A549 (cell line): Measurements from ENCODE around the gene HS6ST3. TPM values are rescaled to one million over a fixed set of nuclear protein-coding genes. Genes with fewer than 3 reads are reported as not detected.

Experiments
- ATAC-seq, 2 experiments: fragments of 200-7000 bp in 1 of 2; fragments of >200 bp in 1 of 2; cut with Nextera tagmentation in 1 of 2; cut with Tn5 transposase in 1 of 2; 3 replicates each; pipeline versions ENCODE4 v1.8.0 to v1.9.1; 2018 to 2020; ENCODE audit warnings: mild to moderate bottlenecking in 1 of 2, moderate library complexity in 1 of 2
- CTCF ChIA-PET: fragments of 300-600 bp; sonication (Branson Sonifier 250); formaldehyde crosslinking; extraction: SDS; loops from one replicate; lab custom pipeline; 2021; ENCODE audit warnings: antibody characterized with exemption, inconsistent platforms; lab: Yijun Ruan, JAX
- POLR2A ChIA-PET: fragments of 350-600 bp; formaldehyde crosslinking; extraction: SDS; loops from one replicate; lab custom pipeline; 2021; ENCODE audit warnings: antibody characterized with exemption, inconsistent platforms; lab: Yijun Ruan, JAX
- DNase-seq, 2 experiments: peaks; one replicate each; pipeline versions ENCODE4 v3.0.0 to v3.0.0-alpha.2; 2011 to 2016; ENCODE audit warnings: low read depth in 1 of 2, low spot score in 1 of 2
- FAIRE-seq: peaks from 2 replicates; lab custom pipeline; 2011; peaks lifted over from hg19 to GRCh38; lab: Jason Lieb, UNC
- H3K27ac ChIP-seq, 2 experiments: fragments of >200 bp; sonication (Bioruptor Twin); formaldehyde crosslinking; 3 replicates each; pipeline ENCODE4 v1.5.1; 2016 to 2017
- H3K4me1 ChIP-seq: fragments of >200 bp; sonication (Bioruptor Twin); formaldehyde crosslinking; 3 replicates; pipeline ENCODE4 v1.6.1; 2016
- H3K4me2 ChIP-seq: fragments of >200 bp; sonication (Bioruptor Twin); formaldehyde crosslinking; 3 replicates; pipeline ENCODE4 v1.6.1; 2016
- H3K4me3 ChIP-seq: fragments of >200 bp; sonication (Bioruptor Twin); formaldehyde crosslinking; 3 replicates; pipeline ENCODE4 v1.5.1; 2016
- H3K9me3 ChIP-seq: fragments of >200 bp; sonication (Bioruptor Twin); formaldehyde crosslinking; 3 replicates; pipeline ENCODE4 v1.6.1; 2016
- CBX2 ChIP-seq: fragments of 200-600 bp; sonication (generic); IDR thresholded peaks from 2 replicates; pipeline ENCODE4 v1.6.1; 2016; ENCODE audit warnings: low read depth, mild to moderate bottlenecking, borderline replicate concordance
- CBX8 ChIP-seq: fragments of 200-600 bp; sonication (generic); IDR thresholded peaks from 2 replicates; pipeline ENCODE4 v1.6.1; 2016
- CHD2 ChIP-seq: fragments of 150-350 bp; IDR thresholded peaks from 2 replicates; pipeline ENCODE4 v1.6.1; 2014; ENCODE audit warnings: low read length; ENCODE audit not compliant: partially characterized antibody
- E2F6 ChIP-seq: IDR thresholded peaks from 2 replicates; pipeline ENCODE4 v1.6.1; 2012; ENCODE audit warnings: low read depth, borderline replicate concordance
- FOXS1 ChIP-seq: fragments of 250-450 bp; sonication (Bioruptor Pico); IDR thresholded peaks from 2 replicates; pipeline ENCODE4 v1.5.0; 2020; ENCODE audit warnings: mild to moderate bottlenecking, moderate library complexity
- HOXA7 ChIP-seq: fragments of 250-450 bp; sonication (Bioruptor Pico); IDR thresholded peaks from 2 replicates; pipeline ENCODE4 v1.5.0; 2020; ENCODE audit warnings: mild to moderate bottlenecking, moderate library complexity
- JUN ChIP-seq, 2 experiments: fragments of >200 bp; sonication (Bioruptor Twin); formaldehyde crosslinking; IDR thresholded peaks; 2 replicates in 1 of 2; 3 replicates in 1 of 2; pipeline ENCODE4 v1.6.1; 2016 to 2017
- KDM1A ChIP-seq: fragments of 200-600 bp; sonication (generic); IDR thresholded peaks from 2 replicates; pipeline ENCODE4 v1.6.1; 2016; ENCODE audit warnings: low read depth, mild to moderate bottlenecking
- KDM5A ChIP-seq: fragments of 200-600 bp; sonication (generic); IDR thresholded peaks from 2 replicates; pipeline ENCODE4 v1.6.1; 2016; ENCODE audit warnings: antibody characterized with exemption, mild to moderate bottlenecking
- MAZ ChIP-seq: fragments of 150-350 bp; IDR thresholded peaks from 2 replicates; pipeline ENCODE4 v1.6.1; 2014; ENCODE audit warnings: antibody characterized with exemption, low read depth, low read length, borderline replicate concordance
- NFE2L2 ChIP-seq: fragments of 150-350 bp; conservative IDR thresholded peaks from 2 replicates; pipeline ENCODE4 v1.6.1; 2014; ENCODE audit warnings: low read length
- NPAS2 ChIP-seq: fragments of 250-450 bp; sonication (Bioruptor Pico); IDR thresholded peaks from 2 replicates; pipeline ENCODE4 v1.8.0; 2022; ENCODE audit warnings: mild to moderate bottlenecking, moderate library complexity, borderline replicate concordance
- REST ChIP-seq: fragments of 200-600 bp; sonication (generic); IDR thresholded peaks from 2 replicates; pipeline ENCODE4 v1.6.1; 2016; ENCODE audit warnings: antibody characterized with exemption, mild to moderate bottlenecking, moderate library complexity
- RFX5 ChIP-seq: fragments of 450-650 bp; IDR thresholded peaks from 2 replicates; pipeline ENCODE4 v1.7.1; 2014; ENCODE audit warnings: antibody characterized with exemption, mild to moderate bottlenecking, moderate library complexity
- RNF2 ChIP-seq: fragments of 200-600 bp; sonication (generic); IDR thresholded peaks from 2 replicates; pipeline ENCODE4 v1.6.1; 2016; ENCODE audit warnings: low read depth, mild to moderate bottlenecking, antibody characterized with exemption, moderate library complexity, borderline replicate concordance
- TP53 ChIP-seq: fragments of 250-450 bp; sonication (Bioruptor Pico); IDR thresholded peaks from 2 replicates; pipeline ENCODE4 v1.5.0; 2021; ENCODE audit warnings: mild to moderate bottlenecking, moderate library complexity
- ZFP36 ChIP-seq: fragments of 450-650 bp; IDR thresholded peaks from 2 replicates; pipeline ENCODE4 v1.6.1; 2014; ENCODE audit warnings: borderline replicate concordance; ENCODE audit not compliant: partially characterized antibody
- ZNF302 ChIP-seq: fragments of 250-450 bp; sonication (Bioruptor Pico); IDR thresholded peaks from 2 replicates; pipeline ENCODE4 v1.9.0; 2021; ENCODE audit warnings: inconsistent platforms, mild to moderate bottlenecking, moderate library complexity
- WGBS: methylation state at CpG from one replicate; pipeline ENCODE4 v1.1.6; 2017; ENCODE audit errors: missing lambda C conversion rate; 5-methylcytosine and 5-hydroxymethylcytosine counted together
- polyA plus RNA-seq, 4 experiments: library from polyadenylated mRNA; depleted of rRNA in 3 of 4; stranded (reverse); fragments of >200 nt; fragmentation: RNase III in 1 of 4; extraction: RNeasy Plus Mini Kit Qiagen cat#74134 plus additional on column Dnase treatment in 1 of 4; gene quantifications; 2 replicates in 3 of 4; 3 replicates in 1 of 4; pipeline ENCODE4 v1.2.3, GENCODE V29; 2011 to 2017

The HS6ST3 gene
- polyA plus RNA-seq, 2 of the 4 experiments (the other 2 are of a cell fraction) = not detected

DNA sequence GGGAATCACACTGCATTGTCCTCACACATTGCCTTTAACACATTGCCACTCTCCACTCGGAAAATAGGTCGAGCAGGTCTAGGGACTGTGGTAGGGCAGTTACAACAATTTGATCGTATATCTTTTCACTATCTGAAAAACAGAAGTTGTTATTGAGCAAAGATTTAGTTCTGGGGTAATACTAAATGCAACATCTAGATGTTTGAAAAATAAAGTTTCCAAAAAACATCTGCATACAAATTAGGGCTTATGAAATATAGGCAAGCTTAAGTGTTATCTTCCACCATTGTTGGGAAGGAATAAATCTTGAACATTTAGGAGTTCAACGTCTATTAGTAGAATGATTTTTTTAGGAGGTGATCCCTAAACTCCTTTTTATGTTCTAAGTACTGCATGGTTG lies 768 bp upstream of the HS6ST3 start:
- CTCF ChIA-PET = no interaction called here
- FAIRE-seq = no peak

GRCh38 chr13:96090240-96091101 lies 564 bp downstream of the HS6ST3 start:
- DNase-seq = no peak
- CTCF ChIA-PET = no interaction called here
- POLR2A ChIA-PET = no interaction called here

More for the DNA sequence above, 768 bp upstream of the HS6ST3 start:
- Histone ChIP-seq H3K4me3 (no peak overlapping the region), H3K4me2 (peak overlapping the region; percentile 98; the same call in 1 of the 3 replicates), H3K27ac (no peak overlapping the region)
- WGBS = 65% methylated on average over 4 of the region's 4 CpGs
- POLR2A ChIA-PET = no interaction called here
- TF ChIP-seq KDM5A = no peak
- TF ChIP-seq RNF2 = 0 out of 2 replicates have a peak, but pooled peaks have one; percentile 28
- TF ChIP-seq TP53 (CRISPR knock-in tag) = no peak
- TF ChIP-seq ZFP36 = no peak
- TF ChIP-seq CBX2 = no peak
- TF ChIP-seq CBX8 = peak; percentile 86
- TF ChIP-seq E2F6 = no peak
- no peak for TF ChIP-seq KDM1A
- TF ChIP-seq, all 56 proteins: peak for 2
- ATAC-seq (no peak), DNase-seq (no peak)
- H3K4me1 ChIP-seq = peaks cover 4% of the 10 kb centered on the region; the same call in 2 of the 3 replicates
- H3K9me3 ChIP-seq = no peaks in the 10 kb centered on the region

More at GRCh38 chr13:96090240-96091101, 564 bp downstream of the HS6ST3 start:
- no peak for TF ChIP-seq CHD2
- TF ChIP-seq RFX5 = no peak
- no peak for TF ChIP-seq ZFP36
- TF ChIP-seq MAZ = no peak
- no peak for TF ChIP-seq TP53 (CRISPR knock-in tag)
- no peak for TF ChIP-seq NPAS2
- TF ChIP-seq HOXA7 (CRISPR knock-in tag) = no peak
- no peak for TF ChIP-seq RNF2
- no peak for TF ChIP-seq REST
- TF ChIP-seq KDM1A = no peak
- TF ChIP-seq NFE2L2 = no peak
- no peak for TF ChIP-seq ZNF302 (CRISPR knock-in tag)
- TF ChIP-seq FOXS1 (CRISPR knock-in tag) = no peak
- no peak for TF ChIP-seq JUN (IDR thresholded peaks at IDR 0.05)
- FAIRE-seq (no peak), ATAC-seq (peak; percentile 36 to 66; a peak in 5 of 6 replicates)
- Histone ChIP-seq H3K4me2 (peak overlapping the region; percentile 98), H3K9me3 (no peaks in the 10 kb centered on the region), H3K27ac (peak overlapping the region in 1 of 2 experiments; percentile 55; a peak in 2 of 6 replicates), H3K4me1 (peaks cover 4% of the 10 kb centered on the region; the same call in 2 of the 3 replicates), H3K4me3 (peak overlapping the region; percentile 57)
- no CpG with 5 or more reads among the region's 133 CpGs for WGBS
